ENCODE measurements around the gene CYSRT1. TPM values are rescaled to one million over a fixed set of nuclear protein-coding genes. Genes with fewer than 3 reads are reported as not detected.

CYSRT1 gene
- total and polyA plus RNA-seq, 2 donors from 2014 or later = 0.94 to 1.3 TPM

DNA sequence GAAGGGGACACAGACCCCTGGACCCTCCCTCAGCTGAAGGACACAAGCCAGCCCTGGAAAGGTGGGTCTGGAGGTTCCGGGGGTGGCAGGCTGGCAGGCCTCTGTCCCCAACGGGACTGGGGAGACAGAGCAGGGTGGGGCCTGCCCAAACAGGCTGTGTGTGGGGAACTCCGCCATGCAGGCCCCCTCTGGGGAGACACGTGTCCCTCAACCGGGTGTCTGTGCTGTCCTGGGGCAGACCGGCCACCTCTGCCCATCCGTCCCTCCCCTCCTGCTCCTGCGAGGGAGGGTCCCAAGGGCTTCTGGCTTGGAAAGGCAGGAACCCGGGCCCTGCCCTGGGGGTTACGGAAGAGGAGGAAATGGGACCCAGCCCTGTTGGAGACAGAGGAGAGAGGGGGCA, 7.1 kb downstream of the CYSRT1 start:
- intact Hi-C loops (cut with DNase I) = loop anchor here (10.0 kb wide), 1 partner anchor 117 kb away; the partner anchor contains the start of gene DPP7
- Histone ChIP-seq H3K27ac (ENCODE audit: low read depth in 2 of 2, low read length in 2 of 2) (no peak overlapping the region), H3K4me1 (ENCODE audit: control insufficient read depth in 2 of 3, insufficient read depth in 2 of 3, low read depth in 1 of 3, low read length in 3 of 3) (peaks cover 0 to 23% (median 11%) of the 10 kb centered on the region in 3 donors), H3K4me3 (ENCODE audit: low read length in 3 of 3) (peak overlapping the region in 1 of 3 donors; percentile 25), H3K36me3 (ENCODE audit: control insufficient read depth in 2 of 3, insufficient read depth in 3 of 3, low read length in 3 of 3) (no peaks in the 10 kb centered on the region), H3K27me3 (ENCODE audit: control insufficient read depth, insufficient read depth, low read length) (no peaks in the 10 kb centered on the region), H3K9ac (ENCODE audit: low read length in 3 of 3) (no peak overlapping the region), H3K9me3 (ENCODE audit: control insufficient read depth in 2 of 3, insufficient read depth in 1 of 3, low read length in 3 of 3) (no peaks in the 10 kb centered on the region)
- DNase-seq (no peak), FAIRE-seq (no peak)
- TF ChIP-seq, protein P1, sequence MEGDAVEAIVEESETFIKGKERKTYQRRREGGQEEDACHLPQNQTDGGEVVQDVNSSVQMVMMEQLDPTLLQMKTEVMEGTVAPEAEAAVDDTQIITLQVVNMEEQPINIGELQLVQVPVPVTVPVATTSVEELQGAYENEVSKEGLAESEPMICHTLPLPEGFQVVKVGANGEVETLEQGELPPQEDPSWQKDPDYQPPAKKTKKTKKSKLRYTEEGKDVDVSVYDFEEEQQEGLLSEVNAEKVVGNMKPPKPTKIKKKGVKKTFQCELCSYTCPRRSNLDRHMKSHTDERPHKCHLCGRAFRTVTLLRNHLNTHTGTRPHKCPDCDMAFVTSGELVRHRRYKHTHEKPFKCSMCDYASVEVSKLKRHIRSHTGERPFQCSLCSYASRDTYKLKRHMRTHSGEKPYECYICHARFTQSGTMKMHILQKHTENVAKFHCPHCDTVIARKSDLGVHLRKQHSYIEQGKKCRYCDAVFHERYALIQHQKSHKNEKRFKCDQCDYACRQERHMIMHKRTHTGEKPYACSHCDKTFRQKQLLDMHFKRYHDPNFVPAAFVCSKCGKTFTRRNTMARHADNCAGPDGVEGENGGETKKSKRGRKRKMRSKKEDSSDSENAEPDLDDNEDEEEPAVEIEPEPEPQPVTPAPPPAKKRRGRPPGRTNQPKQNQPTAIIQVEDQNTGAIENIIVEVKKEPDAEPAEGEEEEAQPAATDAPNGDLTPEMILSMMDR (IDR thresholded peaks at IDR 0.05; ENCODE audit: borderline replicate concordance, extremely low read depth, insufficient read depth) = no peak

DNA sequence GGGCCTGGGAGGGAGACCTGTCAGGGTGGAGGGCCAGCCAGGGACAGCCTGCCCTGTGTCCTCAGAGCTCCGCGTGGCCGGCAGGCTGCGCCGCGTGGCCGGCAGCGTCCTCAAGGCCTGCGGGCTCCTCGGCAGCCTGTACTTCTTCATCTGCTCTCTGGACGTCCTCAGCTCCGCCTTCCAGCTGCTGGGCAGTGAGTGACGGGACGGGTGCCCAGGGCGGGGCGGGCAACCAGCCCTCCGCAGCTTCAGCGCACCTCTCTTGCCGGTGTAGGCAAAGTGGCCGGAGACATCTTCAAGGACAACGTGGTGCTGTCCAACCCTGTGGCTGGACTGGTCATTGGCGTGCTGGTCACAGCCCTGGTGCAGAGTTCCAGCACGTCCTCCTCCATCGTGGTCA, 7.5 kb downstream of the CYSRT1 start:
- Histone ChIP-seq H3K9me3 (ENCODE audit: control insufficient read depth in 2 of 3, insufficient read depth in 1 of 3, low read length in 3 of 3) (no peaks in the 10 kb centered on the region), H3K27me3 (ENCODE audit: control insufficient read depth, insufficient read depth, low read length) (no peaks in the 10 kb centered on the region), H3K4me3 (ENCODE audit: low read length in 3 of 3) (peak overlapping the region in 1 of 3 donors; percentile 25), H3K27ac (ENCODE audit: low read depth in 2 of 2, low read length in 2 of 2) (no peak overlapping the region), H3K4me1 (ENCODE audit: control insufficient read depth in 2 of 3, insufficient read depth in 2 of 3, low read depth in 1 of 3, low read length in 3 of 3) (peaks cover 0 to 19% (median 9%) of the 10 kb centered on the region in 3 donors), H3K9ac (ENCODE audit: low read length in 3 of 3) (no peak overlapping the region), H3K36me3 (ENCODE audit: control insufficient read depth in 2 of 3, insufficient read depth in 3 of 3, low read length in 3 of 3) (no peaks in the 10 kb centered on the region)
- no peak for FAIRE-seq
- TF ChIP-seq, protein P1 (IDR thresholded peaks at IDR 0.05; ENCODE audit: borderline replicate concordance, extremely low read depth, insufficient read depth) = no peak
- intact Hi-C loops (cut with DNase I) = loop anchor here (10.0 kb wide), 1 partner anchor 118 kb away; the partner anchor contains the start of gene DPP7
- no peak for DNase-seq

DNA sequence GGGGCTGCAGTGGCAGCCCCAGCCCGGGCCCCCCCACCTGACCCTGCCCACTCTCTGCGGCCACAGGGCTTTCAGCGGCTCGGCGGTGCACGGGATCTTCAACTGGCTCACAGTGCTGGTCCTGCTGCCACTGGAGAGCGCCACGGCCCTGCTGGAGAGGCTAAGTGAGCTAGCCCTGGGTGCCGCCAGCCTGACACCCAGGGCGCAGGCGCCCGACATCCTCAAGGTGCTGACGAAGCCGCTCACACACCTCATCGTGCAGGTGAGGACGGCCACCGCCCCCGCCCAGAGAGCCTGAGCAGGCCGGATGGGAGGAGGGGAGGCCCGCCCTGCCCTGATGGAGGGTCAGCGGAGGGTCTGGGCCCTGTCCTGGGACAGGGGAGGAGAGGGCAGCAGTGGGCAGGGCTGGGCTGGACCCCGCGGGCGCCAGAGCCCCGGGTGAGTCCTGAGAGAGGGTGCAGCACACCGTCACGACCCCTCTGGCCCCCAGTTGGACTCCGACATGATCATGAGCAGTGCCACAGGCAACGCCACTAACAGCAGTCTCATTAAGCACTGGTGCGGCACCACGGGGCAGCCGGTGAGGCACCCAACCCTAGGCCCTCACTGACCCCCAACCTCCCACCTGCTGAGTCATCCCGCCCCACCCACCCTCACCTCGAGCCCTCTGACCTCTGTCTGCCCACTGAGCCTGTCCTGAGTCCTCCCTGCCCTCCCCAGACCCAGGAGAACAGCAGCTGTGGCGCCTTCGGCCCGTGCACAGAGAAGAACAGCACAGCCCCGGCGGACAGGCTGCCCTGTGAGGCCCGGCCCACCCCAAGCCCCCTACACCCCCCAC, 8.4 kb downstream of the CYSRT1 start:
- no peak for DNase-seq
- Histone ChIP-seq H3K4me3 (ENCODE audit: low read length in 3 of 3) (no peak overlapping the region), H3K9ac (ENCODE audit: low read length in 3 of 3) (no peak overlapping the region), H3K36me3 (ENCODE audit: control insufficient read depth in 2 of 3, insufficient read depth in 3 of 3, low read length in 3 of 3) (no peaks in the 10 kb centered on the region), H3K27ac (ENCODE audit: low read depth in 2 of 2, low read length in 2 of 2) (no peak overlapping the region), H3K4me1 (ENCODE audit: control insufficient read depth in 2 of 3, insufficient read depth in 2 of 3, low read depth in 1 of 3, low read length in 3 of 3) (peaks cover 0 to 16% (median 9%) of the 10 kb centered on the region in 3 donors), H3K9me3 (ENCODE audit: control insufficient read depth in 2 of 3, insufficient read depth in 1 of 3, low read length in 3 of 3) (no peaks in the 10 kb centered on the region), H3K27me3 (ENCODE audit: control insufficient read depth, insufficient read depth, low read length) (no peaks in the 10 kb centered on the region)
- intact Hi-C loops (cut with DNase I) = loop anchor here (10.0 kb wide), 1 partner anchor 119 kb away; the partner anchor contains the start of gene DPP7
- no peak for FAIRE-seq
- TF ChIP-seq, protein P1 (IDR thresholded peaks at IDR 0.05; ENCODE audit: borderline replicate concordance, extremely low read depth, insufficient read depth) = no peak
